Mesenchymal stem cell (in vitro differentiated cells and primary cell): ENCODE data around the gene ADCY3. TPM values are rescaled to one million over a fixed set of nuclear protein-coding genes. Genes with fewer than 3 reads are reported as not detected.

Experiments used
- small RNA-seq: library from polyadenylated mRNA; stranded (forward); fragments of <200 nt; extraction: miRNeasy Mini kit (QIAGEN cat#:217004); gene quantifications from one replicate; pipeline ENCODE3, GENCODE V24; 2013; ENCODE audit warnings: low read depth

ADCY3 gene

Small RNAs within 50 kb of the gene (small RNA-seq; reads per million reads assigned to genes)
- gene AC013267.1 (not detected), gene RF00016 (not detected)
